Breast epithelium (tissue), 3 donors: ENCODE data around the gene YKT6.
"Not testable (repeated sequence)": the region's sequence is repeated elsewhere in the genome, so short reads cannot be mapped to it uniquely, and the experiment has no call there.

ENCODE experiments used
- POLR2A ChIP-seq: fragments of 450-650 bp; IDR thresholded peaks from one replicate; pipeline ENCODE4 v1.6.1; 2016; ENCODE audit warnings: antibody characterized with exemption, mild to moderate bottlenecking, moderate library complexity
- POLR2AphosphoS5 ChIP-seq, 3 donors: sonication (generic); formaldehyde crosslinking; IDR thresholded peaks; one replicate each; pipeline ENCODE4 v1.6.1; 2017; ENCODE audit warnings: antibody characterized with exemption in 3 of 3

GRCh38 chr7:44174694-44174948, 26.2 kb upstream of the YKT6 start:
- TF ChIP-seq POLR2AphosphoS5 (IDR thresholded peaks at IDR 0.05); POLR2A: not testable (repeated sequence)
